HL-60/S4 (cell line): ENCODE data around the gene TNNC1.

Experiments
- in situ Hi-C: fragments of 300-500 bp; cut with MboI; formaldehyde crosslinking; loops from 2 replicates; pipeline ENCODE4 v1.14.3; 2022; ENCODE audit warnings: low sequenced_read_pairs

The TNNC1 gene

GRCh38 chr3:52433328-52433995 is 20.4 kb downstream of the TNNC1 start:
- in situ Hi-C loops = no loop called here

GRCh38 chr3:52432691-52433141 is 21.1 kb downstream of the TNNC1 start:
- in situ Hi-C loops = no loop called here

GRCh38 chr3:52432225-52432624 is 21.6 kb downstream of the TNNC1 start:
- in situ Hi-C loops = no loop called here

GRCh38 chr3:52431459-52432223 is 22.2 kb downstream of the TNNC1 start:
- in situ Hi-C loops = no loop called here

DNA sequence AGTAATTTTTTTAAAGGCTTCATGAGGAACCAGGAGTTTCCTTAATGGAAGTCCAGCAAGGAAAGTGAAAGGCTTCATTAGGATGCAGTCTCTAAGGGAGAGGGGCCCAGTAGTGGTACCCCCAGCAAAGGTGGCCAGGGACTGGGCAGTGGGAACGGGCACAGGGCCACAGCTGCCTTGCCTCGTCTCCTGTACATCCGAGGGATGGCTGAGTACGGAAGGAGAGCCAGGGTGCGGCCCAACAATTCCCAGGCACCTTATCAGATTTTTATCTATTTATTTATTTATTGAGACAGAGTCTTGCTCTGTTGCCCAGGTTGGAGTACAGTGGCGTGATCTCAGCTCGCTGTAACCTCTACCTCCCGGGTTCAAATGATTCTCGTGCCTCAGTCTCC is 23.4 kb downstream of the TNNC1 start:
- in situ Hi-C loops = no loop called here

- in situ Hi-C loops = no loop called here
These were observed 23.9 kb downstream of the TNNC1 start for GRCh38 chr3:52429779-52430415.

- in situ Hi-C loops = no loop called here
These were observed 24.8 kb downstream of the TNNC1 start for GRCh38 chr3:52429031-52429430.

- in situ Hi-C loops = no loop called here
These were observed 25.5 kb downstream of the TNNC1 start for GRCh38 chr3:52428151-52429005.

DNA sequence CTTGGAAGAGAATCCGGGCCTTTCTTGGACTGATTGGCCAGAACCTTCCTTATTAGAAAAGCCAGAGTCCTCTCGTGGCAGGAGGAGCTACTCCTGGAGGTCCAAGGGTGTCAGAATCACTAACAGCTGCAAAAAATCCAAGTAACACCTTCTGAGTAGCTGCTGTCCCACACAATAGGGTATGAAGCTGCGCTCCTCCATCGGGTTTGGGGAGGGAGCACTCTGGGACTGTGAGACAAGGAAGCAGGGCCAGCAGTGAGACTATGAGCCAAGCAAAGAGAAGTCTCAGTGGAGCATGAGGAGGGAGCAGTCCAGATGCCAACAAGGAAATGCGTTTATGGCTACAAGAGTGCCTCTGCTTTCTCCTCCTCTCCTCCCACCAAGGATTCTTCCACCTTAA is 30.7 kb downstream of the TNNC1 start:
- in situ Hi-C loops = no loop called here

DNA sequence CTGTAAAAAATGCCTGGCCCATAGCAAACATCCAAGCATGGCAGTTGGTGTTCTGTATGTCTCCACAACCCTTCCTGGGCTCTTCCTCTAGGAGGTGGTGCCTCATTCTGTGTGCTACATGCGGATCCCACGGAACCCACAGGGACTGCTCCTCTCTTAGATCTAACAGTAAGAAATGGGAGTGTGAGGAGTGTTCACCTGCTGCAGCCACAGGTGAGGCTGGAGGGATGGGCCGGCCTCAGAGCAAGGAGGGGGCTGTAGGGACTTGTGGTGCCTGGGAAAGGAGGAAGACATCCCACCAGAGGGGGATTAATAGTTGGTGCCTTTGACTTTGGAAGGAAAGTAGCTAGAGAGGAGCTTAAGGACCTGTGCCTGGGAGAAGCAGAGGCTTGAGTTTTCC is 31.2 kb downstream of the TNNC1 start:
- in situ Hi-C loops = no loop called here

DNA sequence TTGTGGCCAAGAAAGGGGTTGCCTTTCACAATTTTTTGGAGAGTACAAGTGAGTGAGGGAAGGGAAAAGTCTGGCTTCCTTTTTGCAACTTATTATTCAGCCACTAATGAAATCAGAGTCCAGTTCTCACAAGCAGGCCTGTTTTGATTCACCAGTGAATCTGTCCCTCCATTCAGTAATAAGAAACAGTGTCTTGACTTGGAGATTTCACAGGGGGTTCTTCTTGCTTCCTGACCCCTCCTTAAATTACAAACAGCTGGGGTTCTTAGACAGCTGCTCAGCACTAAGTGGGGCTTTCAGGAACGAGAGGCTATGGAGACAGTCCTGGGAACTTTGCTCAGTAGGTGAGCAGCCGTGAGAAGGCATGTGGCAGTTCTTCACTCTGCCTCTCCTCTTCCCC is 33.5 kb downstream of the TNNC1 start:
- in situ Hi-C loops = no loop called here

GRCh38 chr3:52415800-52416199 is 38.0 kb downstream of the TNNC1 start:
- in situ Hi-C loops = no loop called here

- in situ Hi-C loops = no loop called here
These were observed 45.4 kb downstream of the TNNC1 start for GRCh38 chr3:52408466-52408865.

- in situ Hi-C loops = no loop called here
These were observed 46.1 kb downstream of the TNNC1 start for GRCh38 chr3:52407779-52408178.

GRCh38 chr3:52406791-52407510 is 46.9 kb downstream of the TNNC1 start:
- in situ Hi-C loops = no loop called here

DNA sequence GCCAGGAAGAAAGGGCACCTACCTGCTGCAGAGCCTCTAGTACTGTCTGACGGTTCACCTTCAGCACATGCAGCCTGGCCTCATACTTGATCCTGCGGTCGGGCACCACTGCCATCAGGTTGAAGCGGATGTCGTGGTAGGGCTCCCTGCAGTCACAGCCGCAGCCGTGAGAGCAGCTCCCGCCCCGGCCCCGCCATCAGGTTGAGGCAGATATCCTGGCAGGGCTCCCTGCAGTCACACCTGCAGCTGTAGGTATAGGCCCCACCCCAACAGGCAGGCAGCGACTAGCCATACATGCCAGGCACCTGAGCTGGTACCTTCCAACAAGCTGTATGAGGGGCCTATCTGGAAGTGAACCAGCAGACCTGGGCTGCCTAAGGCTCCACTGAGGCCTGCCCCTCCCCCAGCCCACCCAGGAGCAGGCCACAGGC is 47.6 kb downstream of the TNNC1 start:
- in situ Hi-C loops = no loop called here

DNA sequence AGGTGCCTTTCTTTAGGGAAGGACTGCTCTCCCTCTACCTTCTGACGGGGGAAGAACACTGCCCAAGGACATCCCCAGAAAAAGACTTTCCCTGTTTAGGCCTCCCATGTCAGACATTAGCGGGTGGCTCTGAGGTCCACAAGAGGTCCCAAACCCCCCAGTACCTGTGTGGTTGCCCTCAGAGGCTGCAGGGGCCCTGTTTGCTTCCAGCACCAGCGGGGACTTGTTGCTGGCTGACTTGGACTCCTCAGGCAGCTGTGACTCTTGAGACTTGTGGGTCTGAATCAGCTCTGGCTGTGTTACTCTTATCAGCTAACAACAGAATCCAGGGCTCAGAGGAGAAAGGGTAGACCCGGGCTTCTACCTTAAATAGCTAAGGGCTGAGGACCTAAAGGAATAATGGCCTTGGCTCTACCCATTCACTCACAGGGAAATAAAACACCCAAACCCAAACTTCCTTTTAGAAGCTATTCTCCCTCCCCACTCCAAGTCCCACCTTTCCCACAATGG is 48.2 kb downstream of the TNNC1 start:
- in situ Hi-C loops = no loop called here

DNA sequence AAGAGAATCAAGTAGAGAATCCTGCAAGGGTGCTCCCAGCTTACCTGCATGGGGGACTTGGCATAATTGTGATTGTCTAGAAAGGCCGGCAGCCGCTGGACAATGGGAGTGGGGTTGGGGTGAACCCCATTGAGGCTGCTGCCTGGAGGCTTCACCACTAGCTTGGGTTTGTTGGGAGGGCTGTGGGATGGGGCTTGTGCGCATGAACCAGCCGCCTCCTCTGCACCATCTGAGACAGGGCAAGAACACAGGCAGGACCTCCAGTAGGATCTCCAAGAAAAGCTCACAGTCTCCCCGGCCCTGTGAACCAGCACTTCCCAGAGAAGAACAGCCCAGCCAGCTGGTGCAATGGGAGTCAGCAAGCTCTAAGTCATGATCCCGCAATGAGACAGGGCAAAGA is 48.8 kb downstream of the TNNC1 start:
- in situ Hi-C loops = no loop called here

DNA sequence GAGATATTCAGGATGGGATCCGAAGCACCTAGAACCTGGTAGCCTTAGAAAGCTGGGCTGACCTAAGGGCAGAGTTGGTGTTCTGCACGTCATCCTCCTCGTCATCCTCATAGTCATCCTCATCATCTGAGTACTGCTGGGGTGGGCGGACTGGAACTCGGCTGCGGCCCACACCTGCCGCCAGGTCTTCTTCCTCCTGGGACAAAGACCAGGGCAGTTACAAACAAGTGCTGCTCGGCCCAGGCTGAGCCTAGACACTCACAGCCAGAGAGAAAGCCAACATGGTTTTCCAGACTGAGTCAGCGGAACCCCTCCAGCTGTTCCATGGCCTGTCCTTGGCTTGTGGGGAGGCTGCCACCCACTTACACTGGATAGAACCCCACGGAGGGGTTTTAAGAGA is 49.5 kb downstream of the TNNC1 start:
- in situ Hi-C loops = no loop called here

GRCh38 chr3:52403955-52404354 is 49.9 kb downstream of the TNNC1 start:
- in situ Hi-C loops = no loop called here
